Mesenchymal stem cell (in vitro differentiated cells and primary cell): ENCODE measurements around the gene CACNA2D2.

Experiments
- DNase-seq: peaks from one replicate; pipeline ENCODE4 v3.0.0-alpha.2; 2013
- H2AFZ ChIP-seq: one replicate; pipeline ENCODE4 v1.6.1; 2013; ENCODE audit warnings: low read depth, mild to moderate bottlenecking, control low read depth, inconsistent platforms, low read length, moderate library complexity
- H2AK5ac ChIP-seq: 2 replicates; pipeline ENCODE4 v1.6.1; 2013; ENCODE audit warnings: low read length, moderate library complexity, mild to moderate bottlenecking, inconsistent platforms; ENCODE audit not compliant: severe bottlenecking
- H2BK120ac ChIP-seq: one replicate; pipeline ENCODE4 v1.6.1; 2013; ENCODE audit warnings: low read depth, mild to moderate bottlenecking, inconsistent platforms, low read length, moderate library complexity
- H2BK12ac ChIP-seq, 2 experiments: one replicate each; pipeline ENCODE4 v1.6.1; 2013; ENCODE audit warnings: inconsistent platforms in 2 of 2, low read length in 2 of 2, mild to moderate bottlenecking in 2 of 2, moderate library complexity in 2 of 2, control low read depth in 1 of 2
- H2BK15ac ChIP-seq: one replicate; pipeline ENCODE4 v1.6.1; 2013; ENCODE audit warnings: mild to moderate bottlenecking, low read depth, inconsistent platforms; ENCODE audit not compliant: poor library complexity, severe bottlenecking
- H2BK5ac ChIP-seq: 2 replicates; pipeline ENCODE4 v1.6.1; 2013; ENCODE audit warnings: low read depth, mild to moderate bottlenecking, low read length, control low read depth, inconsistent platforms; ENCODE audit not compliant: poor library complexity, severe bottlenecking
- H3K14ac ChIP-seq, 2 experiments: one replicate each; pipeline ENCODE4 v1.6.1; 2013; ENCODE audit warnings: inconsistent platforms in 2 of 2, low read length in 2 of 2, control low read depth in 1 of 2, mild to moderate bottlenecking in 1 of 2, moderate library complexity in 1 of 2
- H3K18ac ChIP-seq, 2 experiments: one replicate each; pipeline ENCODE4 v1.6.1; 2013; ENCODE audit warnings: inconsistent platforms in 2 of 2, low read length in 2 of 2, control low read depth in 1 of 2, low read depth in 1 of 2, mild to moderate bottlenecking in 1 of 2
- H3K23ac ChIP-seq, 2 experiments: one replicate each; pipeline ENCODE4 v1.6.1; 2013; ENCODE audit warnings: inconsistent platforms in 2 of 2, low read length in 2 of 2, mild to moderate bottlenecking in 2 of 2, moderate library complexity in 2 of 2, control low read depth in 1 of 2
- H3K27ac ChIP-seq: 2 replicates; pipeline ENCODE4 v1.5.1; 2013; ENCODE audit warnings: mild to moderate bottlenecking, moderate library complexity, low read length, control low read depth, inconsistent platforms; ENCODE audit not compliant: poor library complexity, severe bottlenecking
- H3K27me3 ChIP-seq, 2 experiments: 2 replicates each; pipeline versions ENCODE4 v1.6.1 to v1.7.0; 2013; ENCODE audit warnings: low read length in 2 of 2, mild to moderate bottlenecking in 2 of 2, moderate library complexity in 2 of 2, control low read depth in 1 of 2, inconsistent platforms in 1 of 2; ENCODE audit not compliant: control insufficient read depth in 1 of 2, insufficient read depth in 1 of 2
- H3K36me3 ChIP-seq, 2 experiments: 2 replicates each; pipeline versions ENCODE4 v1.6.1 to v1.7.0; 2013; ENCODE audit warnings: low read length in 2 of 2, control low read depth in 1 of 2, inconsistent platforms in 1 of 2, low read depth in 1 of 2, mild to moderate bottlenecking in 1 of 2; ENCODE audit not compliant: insufficient read depth in 2 of 2, control insufficient read depth in 1 of 2
- H3K4ac ChIP-seq, 2 experiments: one replicate each; pipeline ENCODE4 v1.6.1; 2013; ENCODE audit warnings: inconsistent platforms in 2 of 2, low read length in 2 of 2, mild to moderate bottlenecking in 2 of 2, moderate library complexity in 2 of 2, control low read depth in 1 of 2, low read depth in 1 of 2
- H3K4me1 ChIP-seq: 2 replicates; pipeline ENCODE4 v1.6.1; 2013; ENCODE audit warnings: low read depth, low read length, control low read depth; ENCODE audit not compliant: control insufficient read depth, insufficient read depth
- H3K4me2 ChIP-seq: 2 replicates; pipeline ENCODE4 v1.6.1; 2013; ENCODE audit warnings: low read length, mild to moderate bottlenecking, inconsistent platforms; ENCODE audit not compliant: poor library complexity, severe bottlenecking
- H3K4me3 ChIP-seq, 2 experiments: 2 replicates each; pipeline versions ENCODE4 v1.5.1 to v1.7.0; 2013; ENCODE audit warnings: low read length in 2 of 2, mild to moderate bottlenecking in 2 of 2, control low read depth in 1 of 2, low read depth in 1 of 2; ENCODE audit not compliant: insufficient read depth in 1 of 2
- H3K79me1 ChIP-seq: replicated peaks from 2 replicates; pipeline ENCODE4 v1.6.1; 2013; ENCODE audit warnings: mild to moderate bottlenecking, control low read depth, low read length, inconsistent platforms; ENCODE audit not compliant: poor library complexity, severe bottlenecking
- H3K9ac ChIP-seq: 2 replicates; pipeline ENCODE4 v1.7.0; 2013; ENCODE audit warnings: mild to moderate bottlenecking, low read length, moderate library complexity
- H3K9me3 ChIP-seq: 2 replicates; pipeline ENCODE4 v1.7.0; 2013; ENCODE audit warnings: mild to moderate bottlenecking, low read length; ENCODE audit not compliant: control insufficient read depth
- H4K8ac ChIP-seq: one replicate; pipeline ENCODE4 v1.6.1; 2013; ENCODE audit warnings: inconsistent platforms, mild to moderate bottlenecking, low read length, moderate library complexity
- H4K91ac ChIP-seq: one replicate; pipeline ENCODE4 v1.6.1; 2013; ENCODE audit warnings: mild to moderate bottlenecking, low read length, inconsistent platforms
- WGBS: methylation state at CpG from one replicate; pipeline ENCODE4 v1.1.7; 2013; ENCODE audit warnings: mixed read lengths; 5-methylcytosine and 5-hydroxymethylcytosine counted together

Gene CACNA2D2

GRCh38 chr3:50322386-50323091, 180.9 kb downstream of the CACNA2D2 start, which contains the start of gene HYAL2:
Gene HYAL2, minus strand, starts transcription at chr3:50322745. Its CDS starts 2,256 bp downstream, at chr3:50320489.
- H2AFZ ChIP-seq, result peak within 1 kb of the TSS; percentile 87
- peak within 1 kb of the TSS; percentile 93 for H3K27ac ChIP-seq
- no peaks in the 10 kb centered on the region for H3K9me3 ChIP-seq
- H3K79me1 ChIP-seq, result peaks cover 36% of the 10 kb centered on the region
- peak within 1 kb of the TSS; percentile 18 for H2BK15ac ChIP-seq
- H2BK120ac ChIP-seq, result peak within 1 kb of the TSS; percentile 100
- peak within 1 kb of the TSS; percentile 83 for H4K91ac ChIP-seq
- peak within 1 kb of the TSS; percentile 78 to 88 for H3K4me3 ChIP-seq
- peak within 1 kb of the TSS; percentile 85 for H4K8ac ChIP-seq
- H2BK12ac ChIP-seq, result peak within 1 kb of the TSS in 1 of 2 experiments; percentile 86
- H3K14ac ChIP-seq, result no peak within 1 kb of the TSS
- H3K36me3 ChIP-seq, result peaks cover 41 to 50% of the 10 kb centered on the region in 2 experiments
- peak within 1 kb of the TSS; percentile 99 for H3K9ac ChIP-seq
- 27% methylated on average over 29 of the region's 31 CpGs for WGBS
- peak within 1 kb of the TSS; percentile 96 to 99 for H3K18ac ChIP-seq
- peaks cover 49% of the 10 kb centered on the region for H3K4me1 ChIP-seq
- H3K4ac ChIP-seq, result peak within 1 kb of the TSS; percentile 69 to 75
- DNase-seq, result no peak
- H2AK5ac ChIP-seq, result peak within 1 kb of the TSS; percentile 50
- peak within 1 kb of the TSS; percentile 98 for H2BK5ac ChIP-seq
- H3K4me2 ChIP-seq, result peak within 1 kb of the TSS; percentile 77
- no peak within 1 kb of the TSS for H3K23ac ChIP-seq
- H3K27me3 ChIP-seq, result no peaks in the 10 kb centered on the region

GRCh38 chr3:50322115-50322385, 181.4 kb downstream of the CACNA2D2 start:
- H3K14ac ChIP-seq, result no peak overlapping the region
- peak overlapping the region; percentile 78 to 88 for H3K4me3 ChIP-seq
- no peak for DNase-seq

GRCh38 chr3:50321336-50322114, 181.9 kb downstream of the CACNA2D2 start:
- Histone ChIP-seq H3K18ac (peak overlapping the region; percentile 96 to 99), H2BK5ac (peak overlapping the region; percentile 98), H3K4ac (peak overlapping the region; percentile 69 to 90), H3K9ac (peak overlapping the region; percentile 99), H3K14ac (peak overlapping the region in 1 of 2 experiments; percentile 84), H3K23ac (no peak overlapping the region), H4K91ac (peak overlapping the region; percentile 98), H2BK15ac (peak overlapping the region; percentile 97), H3K4me2 (peak overlapping the region; percentile 77), H3K27ac (peak overlapping the region; percentile 93), H3K9me3 (no peaks in the 10 kb centered on the region), H4K8ac (peak overlapping the region; percentile 85), H3K4me1 (peaks cover 53% of the 10 kb centered on the region), H3K79me1 (peaks cover 36% of the 10 kb centered on the region), H3K4me3 (peak overlapping the region; percentile 78 to 88), H2BK12ac (peak overlapping the region; percentile 85 to 93), H2AK5ac (no peak overlapping the region), H3K27me3 (no peaks in the 10 kb centered on the region), H3K36me3 (peaks cover 51 to 57% of the 10 kb centered on the region in 2 experiments), H2AFZ (peak overlapping the region; percentile 87), H2BK120ac (peak overlapping the region; percentile 100)
- 1% methylated on average over 59 of the region's 59 CpGs for WGBS
- DNase-seq, result peak; percentile 90

More at GRCh38 chr3:50322115-50322385, 181.4 kb downstream of the CACNA2D2 start:
- peak overlapping the region; percentile 99 for H3K9ac ChIP-seq
- H3K36me3 ChIP-seq, result peaks cover 46 to 55% of the 10 kb centered on the region in 2 experiments
- no peak overlapping the region for H2BK15ac ChIP-seq
- H3K9me3 ChIP-seq, result no peaks in the 10 kb centered on the region
- peak overlapping the region; percentile 60 to 71 for H3K18ac ChIP-seq
- peak overlapping the region; percentile 87 for H2AFZ ChIP-seq
- H3K27me3 ChIP-seq, result no peaks in the 10 kb centered on the region
- H3K27ac ChIP-seq, result no peak overlapping the region
- peak overlapping the region; percentile 50 for H2AK5ac ChIP-seq
- peaks cover 36% of the 10 kb centered on the region for H3K79me1 ChIP-seq
- peak overlapping the region; percentile 77 for H4K8ac ChIP-seq
- peak overlapping the region in 1 of 2 experiments; percentile 61 for H2BK12ac ChIP-seq
- peak overlapping the region; percentile 83 for H4K91ac ChIP-seq
- no peak overlapping the region for H2BK5ac ChIP-seq
- H2BK120ac ChIP-seq, result peak overlapping the region; percentile 66
- WGBS, result 9% methylated on average over 14 of the region's 14 CpGs
- H3K23ac ChIP-seq, result no peak overlapping the region
- peaks cover 50% of the 10 kb centered on the region for H3K4me1 ChIP-seq
- H3K4ac ChIP-seq, result peak overlapping the region; percentile 69 to 75
- H3K4me2 ChIP-seq, result peak overlapping the region; percentile 77
